Ascending aorta (tissue), 2 donors: ENCODE data around the gene SLC6A3. TPM values are rescaled to one million over a fixed set of nuclear protein-coding genes. Genes with fewer than 3 reads are reported as not detected.
A peak's percentile ranks its signal among the peaks of the same experiment; 100 is the strongest.
"Not testable (repeated sequence)": the region's sequence is repeated elsewhere in the genome, so short reads cannot be mapped to it uniquely, and the experiment has no call there.

Experiments
- DNase-seq, 2 donors: peaks; one replicate each; pipeline ENCODE4 v3.0.0-alpha.2; 2019; ENCODE audit warnings: low spot score in 2 of 2
- H3K27ac ChIP-seq, 2 donors: fragments of 200-600 bp; sonication (generic); one replicate each; pipeline ENCODE4 v1.5.1; 2016 to 2017; ENCODE audit warnings: mild to moderate bottlenecking in 1 of 2
- H3K27me3 ChIP-seq: fragments of 200-600 bp; sonication (generic); one replicate; pipeline ENCODE4 v1.5.1; 2017
- H3K36me3 ChIP-seq, 2 donors: fragments of 200-600 bp; sonication (generic); one replicate each; pipeline ENCODE4 v1.5.1; 2016
- H3K4me1 ChIP-seq, 2 donors: fragments of 200-600 bp; sonication (generic); one replicate each; pipeline ENCODE4 v1.5.1; 2016 to 2017; ENCODE audit warnings: mild to moderate bottlenecking in 1 of 2
- H3K4me3 ChIP-seq, 2 donors: fragments of 200-600 bp; sonication (generic); one replicate each; pipeline ENCODE4 v1.5.1; 2016 to 2017; ENCODE audit warnings: mild to moderate bottlenecking in 1 of 2
- H3K9me3 ChIP-seq, 2 donors: fragments of 200-600 bp; sonication (generic); one replicate each; pipeline ENCODE4 v1.5.1; 2016
- CTCF ChIP-seq, 3 experiments: fragments of 200-600 bp in 2 of 3; fragments of 450-650 bp in 1 of 3; sonication (generic) in 2 of 3; IDR thresholded peaks; one replicate each; pipeline ENCODE4 v1.5.1; 2016 to 2019; ENCODE audit warnings: antibody characterized with exemption in 3 of 3, mild to moderate bottlenecking in 1 of 3, moderate library complexity in 1 of 3
- intact Hi-C: fragments of 100-400 bp; cut with DNase I; formaldehyde crosslinking; loops from one replicate; pipeline ENCODE4 v1.15.1; 2023
- total RNA-seq: library from RNA; depleted of rRNA; stranded (reverse); fragments of >200 nt; gene quantifications from one replicate; pipeline ENCODE4 v1.1.0, GENCODE V29; 2016

Gene SLC6A3
- total RNA-seq, 1 donor from 2014 or later: not detected

GRCh38 chr5:1423901-1424603, 21.2 kb downstream of the SLC6A3 start:
- H3K27ac ChIP-seq: no peak overlapping the region
- intact Hi-C loops: no loop called here
- no peak overlapping the region for H3K4me3 ChIP-seq
- TF ChIP-seq CTCF (IDR thresholded peaks at IDR 0.05): no peak
- no peak for DNase-seq
- no peaks in the 10 kb centered on the region for H3K36me3 ChIP-seq
- H3K4me1 ChIP-seq: no peaks in the 10 kb centered on the region
- no peaks in the 10 kb centered on the region for H3K27me3 ChIP-seq
- peaks cover 14 to 24% of the 10 kb centered on the region in 2 donors for H3K9me3 ChIP-seq

- H3K4me3 ChIP-seq, intact Hi-C loops, H3K27ac ChIP-seq, H3K36me3 ChIP-seq, H3K27me3 ChIP-seq, H3K4me1 ChIP-seq, DNase-seq, H3K9me3 ChIP-seq: not testable (repeated sequence)
Observed at GRCh38 chr5:1422522-1422921, 22.7 kb downstream of the SLC6A3 start.

DNA sequence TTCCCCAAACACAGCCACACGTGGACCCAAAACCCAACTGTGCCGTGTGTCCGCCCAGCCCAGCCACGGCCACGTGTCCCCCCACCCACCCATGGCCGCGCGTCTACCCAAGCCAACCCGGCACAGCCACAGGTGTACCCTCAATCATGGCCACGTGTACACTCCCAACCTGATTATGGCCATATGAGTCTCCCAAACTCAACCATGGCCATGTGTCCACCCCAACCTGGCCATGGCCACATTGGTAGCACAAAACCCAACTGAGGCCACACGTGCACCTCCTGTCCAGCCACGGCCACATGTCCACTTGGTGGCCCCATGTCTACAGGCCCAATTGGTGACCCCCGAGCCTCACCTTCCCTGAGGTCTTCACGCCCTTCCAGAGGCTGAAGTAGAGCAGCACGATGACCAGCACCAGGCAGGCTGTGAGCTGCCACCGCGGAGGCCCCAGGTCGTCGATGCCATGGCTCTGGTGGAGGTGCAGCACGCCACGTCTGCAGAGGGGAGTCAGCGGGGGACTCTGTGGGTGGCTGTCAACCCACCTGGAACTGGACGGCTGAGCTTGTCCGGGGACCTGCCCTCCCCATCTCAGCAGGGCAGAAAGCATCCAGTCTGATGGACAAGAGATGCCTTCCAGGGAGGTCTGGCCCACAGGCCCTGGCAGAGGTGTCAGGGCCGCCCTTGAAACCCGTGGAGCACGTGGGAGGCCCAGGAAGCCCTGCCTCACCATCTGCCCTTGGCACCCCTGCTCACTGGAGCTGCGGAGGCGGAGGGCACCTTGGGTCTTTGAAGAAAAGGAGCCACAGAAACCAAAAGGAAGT, 23.5 kb downstream of the SLC6A3 start:
- H3K27ac ChIP-seq: no peak overlapping the region
- H3K4me1 ChIP-seq: no peaks in the 10 kb centered on the region
- H3K9me3 ChIP-seq: peaks cover 0 to 1% of the 10 kb centered on the region in 2 donors
- intact Hi-C loops: no loop called here
- no peaks in the 10 kb centered on the region for H3K27me3 ChIP-seq
- TF ChIP-seq CTCF (IDR thresholded peaks at IDR 0.05): no peak
- DNase-seq: peak in 1 of 2 donors; percentile 44
- no peaks in the 10 kb centered on the region for H3K36me3 ChIP-seq
- no peak overlapping the region for H3K4me3 ChIP-seq

- Histone ChIP-seq H3K27me3 (no peaks in the 10 kb centered on the region), H3K27ac (no peak overlapping the region), H3K4me1 (no peaks in the 10 kb centered on the region), H3K9me3 (no peaks in the 10 kb centered on the region), H3K4me3 (no peak overlapping the region), H3K36me3 (no peaks in the 10 kb centered on the region)
- TF ChIP-seq CTCF (IDR thresholded peaks at IDR 0.05): no peak
- intact Hi-C loops: no loop called here
- DNase-seq: peak in 1 of 2 donors; percentile 45
Observed at GRCh38 chr5:1420211-1421195, 24.7 kb downstream of the SLC6A3 start.

GRCh38 chr5:1419476-1420210, 25.6 kb downstream of the SLC6A3 start:
- H3K36me3 ChIP-seq: no peaks in the 10 kb centered on the region
- H3K4me1 ChIP-seq: no peaks in the 10 kb centered on the region
- TF ChIP-seq CTCF (IDR thresholded peaks at IDR 0.05): no peak
- H3K4me3 ChIP-seq: no peak overlapping the region
- H3K27ac ChIP-seq: no peak overlapping the region
- DNase-seq: peak in 1 of 2 donors; percentile 33
- no peaks in the 10 kb centered on the region for H3K9me3 ChIP-seq
- intact Hi-C loops: no loop called here
- no peaks in the 10 kb centered on the region for H3K27me3 ChIP-seq
